Osteoblast (primary cell): ENCODE results near the gene PARD3B. TPM values are rescaled to one million over a fixed set of nuclear protein-coding genes. Genes with fewer than 3 reads are reported as not detected.

ENCODE experiments used
- DNase-seq: peaks from one replicate; pipeline ENCODE4 v3.0.0; 2011; ENCODE audit warnings: low spot score, mixed read lengths; ENCODE audit not compliant: insufficient read length; ENCODE audit errors: missing footprints
- H2AFZ ChIP-seq: 2 replicates; pipeline ENCODE4 v1.6.0; 2011; ENCODE audit warnings: mild to moderate bottlenecking, low read length
- H3K27ac ChIP-seq: 2 replicates; pipeline ENCODE4 v1.5.1; 2011; ENCODE audit warnings: mild to moderate bottlenecking, low read depth, low read length, moderate library complexity
- H3K27me3 ChIP-seq: 2 replicates; pipeline ENCODE4 v1.6.0; 2012; ENCODE audit warnings: mild to moderate bottlenecking, control low read depth, inconsistent platforms, low read length, moderate library complexity; ENCODE audit not compliant: insufficient read depth
- H3K36me3 ChIP-seq: 2 replicates; pipeline ENCODE4 v1.5.1; 2011; ENCODE audit warnings: mild to moderate bottlenecking, low read length, control low read depth, moderate library complexity; ENCODE audit not compliant: insufficient read depth
- H3K4me1 ChIP-seq: 2 replicates; pipeline ENCODE4 v1.5.1; 2011; ENCODE audit warnings: mild to moderate bottlenecking, low read length, control low read depth, moderate library complexity; ENCODE audit not compliant: insufficient read depth
- H3K4me2 ChIP-seq: 2 replicates; pipeline ENCODE4 v1.6.0; 2011; ENCODE audit warnings: mild to moderate bottlenecking, low read length; ENCODE audit not compliant: insufficient read depth
- H3K4me3 ChIP-seq: fragments of 200-600 bp; sonication (generic); 3 replicates; pipeline ENCODE4 v1.5.1; 2012; ENCODE audit warnings: mild to moderate bottlenecking, low read length, inconsistent platforms; ENCODE audit not compliant: insufficient read depth
- H3K79me2 ChIP-seq: 2 replicates; pipeline ENCODE4 v1.6.0; 2012; ENCODE audit warnings: mild to moderate bottlenecking, low read length, control low read depth, inconsistent platforms; ENCODE audit not compliant: insufficient read depth
- H3K9me3 ChIP-seq: 2 replicates; pipeline ENCODE4 v1.5.1; 2011; ENCODE audit warnings: low read depth, low read length, control low read depth
- H4K20me1 ChIP-seq: 2 replicates; pipeline ENCODE4 v1.6.0; 2012; ENCODE audit warnings: mild to moderate bottlenecking, low read length, control low read depth; ENCODE audit not compliant: insufficient read depth
- CTCF ChIP-seq: IDR thresholded peaks from 2 replicates; pipeline ENCODE4 v1.5.1; 2011; ENCODE audit warnings: mild to moderate bottlenecking, low read depth, low read length, moderate library complexity; ENCODE audit errors: extremely low read depth
- total RNA-seq: library from RNA; depleted of rRNA; stranded (reverse); fragments of >200 nt; gene quantifications from 2 replicates; pipeline ENCODE4 v1.2.3, GENCODE V29; 2012

Gene PARD3B
- total RNA-seq, 1 donor: 22.4 TPM

- no peaks in the 10 kb centered on the region for H3K9me3 ChIP-seq
- no peak for DNase-seq
- H3K4me1 ChIP-seq: no peaks in the 10 kb centered on the region
- H3K27ac ChIP-seq: no peak overlapping the region
- no peak for TF ChIP-seq CTCF
- no peak overlapping the region for H3K4me2 ChIP-seq
- no peaks in the 10 kb centered on the region for H4K20me1 ChIP-seq
- H3K36me3 ChIP-seq: no peaks in the 10 kb centered on the region
- no peaks in the 10 kb centered on the region for H3K79me2 ChIP-seq
- no peaks in the 10 kb centered on the region for H3K27me3 ChIP-seq
- H2AFZ ChIP-seq: no peak overlapping the region
- H3K4me3 ChIP-seq: no peak overlapping the region
Observed at GRCh38 chr2:205613970-205614559, 1068.8 kb downstream of the PARD3B start.

GRCh38 chr2:205614965-205615364 lies 1069.7 kb downstream of the PARD3B start:
- DNase-seq: no peak
- no peak for TF ChIP-seq CTCF

GRCh38 chr2:205617905-205618304 lies 1072.6 kb downstream of the PARD3B start:
- Histone ChIP-seq H3K27me3 (no peaks in the 10 kb centered on the region), H2AFZ (no peak overlapping the region), H3K36me3 (no peaks in the 10 kb centered on the region), H4K20me1 (no peaks in the 10 kb centered on the region), H3K4me1 (no peaks in the 10 kb centered on the region), H3K4me2 (no peak overlapping the region), H3K4me3 (no peak overlapping the region), H3K79me2 (no peaks in the 10 kb centered on the region), H3K27ac (no peak overlapping the region), H3K9me3 (no peaks in the 10 kb centered on the region)
- TF ChIP-seq CTCF: no peak
- no peak for DNase-seq

More at GRCh38 chr2:205614965-205615364, 1069.7 kb downstream of the PARD3B start:
- no peak overlapping the region for H3K4me3 ChIP-seq
- H3K79me2 ChIP-seq: no peaks in the 10 kb centered on the region
- no peaks in the 10 kb centered on the region for H3K27me3 ChIP-seq
- H3K36me3 ChIP-seq: no peaks in the 10 kb centered on the region
- H3K9me3 ChIP-seq: no peaks in the 10 kb centered on the region
- no peak overlapping the region for H2AFZ ChIP-seq
- no peak overlapping the region for H3K27ac ChIP-seq
- no peaks in the 10 kb centered on the region for H3K4me1 ChIP-seq
- H4K20me1 ChIP-seq: no peaks in the 10 kb centered on the region
- no peak overlapping the region for H3K4me2 ChIP-seq

GRCh38 chr2:205619600-205619999 lies 1074.3 kb downstream of the PARD3B start:
- DNase-seq: no peak
- Histone ChIP-seq H3K79me2 (no peaks in the 10 kb centered on the region), H3K4me3 (no peak overlapping the region), H3K27me3 (no peaks in the 10 kb centered on the region), H2AFZ (no peak overlapping the region), H3K4me2 (no peak overlapping the region), H4K20me1 (no peaks in the 10 kb centered on the region), H3K27ac (no peak overlapping the region), H3K36me3 (no peaks in the 10 kb centered on the region), H3K4me1 (no peaks in the 10 kb centered on the region), H3K9me3 (no peaks in the 10 kb centered on the region)
- no peak for TF ChIP-seq CTCF
